GM12892 (cell line): Measurements from ENCODE around the gene ELMOD3.

Experiments
- POLR2A ChIP-seq: IDR thresholded peaks from 2 replicates; pipeline ENCODE4 v1.6.1; 2011; ENCODE audit warnings: low read depth, low read length, control low read depth
- POLR2AphosphoS5 ChIP-seq: IDR thresholded peaks from 2 replicates; pipeline ENCODE4 v1.6.1; 2011; ENCODE audit warnings: low read depth, low read length, control low read depth
- TAF1 ChIP-seq: IDR thresholded peaks from 2 replicates; pipeline ENCODE4 v1.6.1; 2011; ENCODE audit warnings: low read depth, mild to moderate bottlenecking, control low read depth, low read length, borderline replicate concordance

DNA sequence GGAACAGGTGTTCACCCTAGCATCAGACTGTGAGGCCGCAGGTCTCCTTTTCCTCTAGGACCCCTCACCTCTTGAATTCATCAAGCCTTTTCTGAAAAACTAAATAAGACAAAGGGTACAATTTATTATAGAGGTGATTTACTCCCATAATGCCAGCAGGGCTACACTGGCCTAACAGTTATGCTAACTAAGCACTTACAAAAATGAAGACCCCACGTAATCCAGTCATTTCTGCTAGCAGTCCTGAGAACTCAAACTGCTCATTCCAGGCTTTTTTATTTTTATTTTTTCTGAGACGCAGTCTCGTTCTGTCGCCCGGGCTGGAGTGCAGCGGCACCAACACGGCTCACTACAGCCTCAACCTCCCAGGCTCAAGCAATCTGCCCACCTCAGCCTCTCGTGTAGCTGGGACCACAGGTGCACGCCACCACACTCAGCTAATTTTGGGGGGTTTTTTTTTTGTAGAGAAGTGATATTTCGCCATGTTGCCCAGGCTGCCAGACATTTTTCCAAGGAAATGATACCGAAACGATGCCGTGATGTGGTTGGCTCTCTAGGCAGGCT lies 41.4 kb downstream of the ELMOD3 start:
- TF ChIP-seq TAF1 (no peak), POLR2A (no peak), POLR2AphosphoS5 (no peak)
